C4-2B (cell line): ENCODE results near the gene RNF111.

Experiments
- CTCF ChIP-seq: fragments of 450-650 bp; conservative IDR thresholded peaks from 2 replicates; pipeline ENCODE4 v1.5.1; 2017; ENCODE audit warnings: mild to moderate bottlenecking
- ZFX ChIP-seq: fragments of 450-650 bp; IDR thresholded peaks from 2 replicates; pipeline ENCODE4 v1.6.1; 2017

- TF ChIP-seq CTCF (no peak), ZFX (no peak)
These were observed 31.4 kb downstream of the RNF111 start for GRCh38 chr15:59018833-59019232.
